WTC11 (cell line): ENCODE results near the gene CXCR5.

Source experiments
- ATF1 ChIP-seq: sonication (generic); formaldehyde crosslinking; IDR thresholded peaks from 2 replicates; pipeline ENCODE4 v1.8.1; 2023; ENCODE audit warnings: mild to moderate bottlenecking, moderate library complexity, missing genetic modification reagents
- CREB1 ChIP-seq: sonication (generic); formaldehyde crosslinking; IDR thresholded peaks from 2 replicates; pipeline ENCODE4 v1.8.0; 2023; ENCODE audit warnings: mild to moderate bottlenecking, missing genetic modification reagents
- FOXJ3 ChIP-seq: sonication (generic); formaldehyde crosslinking; IDR thresholded peaks from 2 replicates; pipeline ENCODE4 v1.9.0; 2021; ENCODE audit warnings: missing genetic modification reagents, mild to moderate bottlenecking, borderline replicate concordance
- KAT7 ChIP-seq: sonication (generic); formaldehyde crosslinking; IDR thresholded peaks from 2 replicates; pipeline ENCODE4 v1.8.1; 2023; ENCODE audit warnings: missing genetic modification reagents, mild to moderate bottlenecking, borderline replicate concordance
- NFYB ChIP-seq: sonication (generic); formaldehyde crosslinking; conservative IDR thresholded peaks from 2 replicates; pipeline ENCODE4 v1.8.0; 2022; ENCODE audit warnings: low read depth, missing genetic modification reagents
- RELA ChIP-seq: sonication (generic); formaldehyde crosslinking; IDR thresholded peaks from 2 replicates; pipeline ENCODE4 v1.8.1; 2022; ENCODE audit warnings: missing genetic modification reagents, mild to moderate bottlenecking, borderline replicate concordance
- TCF7 ChIP-seq: sonication (generic); formaldehyde crosslinking; IDR thresholded peaks from 2 replicates; pipeline ENCODE4 v1.8.0; 2022; ENCODE audit warnings: mild to moderate bottlenecking, low read depth, missing genetic modification reagents, moderate library complexity
- ZNF121 ChIP-seq: sonication (generic); formaldehyde crosslinking; IDR thresholded peaks from 2 replicates; pipeline ENCODE4 v1.8.0; 2023; ENCODE audit warnings: missing genetic modification reagents
- ZNF138 ChIP-seq: sonication (generic); formaldehyde crosslinking; conservative IDR thresholded peaks from 2 replicates; pipeline ENCODE4 v1.8.1; 2022; ENCODE audit warnings: mild to moderate bottlenecking, moderate library complexity, missing genetic modification reagents
- TF ChIP-seq, protein P1 (sequence below): fragments of 250-450 bp; sonication (Bioruptor Pico); conservative IDR thresholded peaks from 2 replicates; pipeline ENCODE4 v1.9.0; 2021; ENCODE audit warnings: mild to moderate bottlenecking
- TF ChIP-seq, protein P2 (sequence below): sonication (generic); formaldehyde crosslinking; IDR thresholded peaks from 2 replicates; pipeline ENCODE4 v1.8.1; 2023; ENCODE audit warnings: mild to moderate bottlenecking, missing genetic modification reagents, moderate library complexity
- TF ChIP-seq, protein P3 (sequence below): fragments of 200-600 bp; IDR thresholded peaks from 2 replicates; pipeline ENCODE4 v1.8.0; 2022; ENCODE audit warnings: antibody characterized with exemption
- TF ChIP-seq, protein P4 (sequence below): sonication (generic); formaldehyde crosslinking; IDR thresholded peaks from 2 replicates; pipeline ENCODE4 v1.8.0; 2023; ENCODE audit warnings: missing genetic modification reagents
- TF ChIP-seq, protein P5 (sequence below): sonication (generic); formaldehyde crosslinking; IDR thresholded peaks from 2 replicates; pipeline ENCODE4 v1.8.0; 2023; ENCODE audit warnings: mild to moderate bottlenecking, missing genetic modification reagents

DNA sequence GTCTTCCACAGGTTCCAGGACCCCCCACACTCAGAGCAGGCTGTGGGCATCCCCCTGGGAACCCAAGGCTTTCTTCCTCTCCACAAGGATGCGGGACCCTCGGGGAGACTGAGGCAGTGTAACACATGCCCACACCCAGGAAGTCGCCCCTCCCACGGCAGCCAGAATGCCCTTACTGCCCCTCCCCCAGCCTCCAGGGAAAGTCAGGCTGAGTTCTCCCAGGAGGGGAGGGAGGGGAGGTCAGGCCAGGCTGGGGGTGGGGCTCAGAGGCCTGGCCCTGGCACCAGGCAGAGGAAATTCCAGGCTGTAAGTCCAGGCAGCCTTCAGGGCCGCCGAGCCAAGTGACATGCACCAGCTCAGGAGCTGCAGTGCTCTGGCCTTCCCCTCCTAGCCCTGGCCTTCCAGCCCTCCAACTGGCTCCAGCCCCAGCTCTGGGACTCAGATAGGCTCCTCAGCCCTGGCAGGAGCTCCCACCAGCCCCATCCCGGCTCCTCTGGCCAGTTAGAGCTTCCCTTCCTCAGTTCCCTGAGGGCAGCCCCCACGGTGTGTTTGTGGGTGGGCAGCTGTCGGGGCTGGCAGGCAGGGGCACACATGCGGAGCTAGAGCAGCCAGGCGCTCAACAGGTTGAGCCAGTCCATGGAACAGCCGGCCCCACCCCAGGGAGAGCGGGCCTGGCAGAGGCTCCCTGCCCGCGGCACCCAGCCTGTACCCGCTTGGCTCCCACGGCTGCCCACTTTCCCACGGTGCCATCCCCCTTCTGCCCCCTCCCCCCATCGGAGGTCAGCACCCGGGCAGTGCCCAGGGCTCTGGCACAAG lies 38.4 kb downstream of the CXCR5 start:
- TF ChIP-seq, protein P1, sequence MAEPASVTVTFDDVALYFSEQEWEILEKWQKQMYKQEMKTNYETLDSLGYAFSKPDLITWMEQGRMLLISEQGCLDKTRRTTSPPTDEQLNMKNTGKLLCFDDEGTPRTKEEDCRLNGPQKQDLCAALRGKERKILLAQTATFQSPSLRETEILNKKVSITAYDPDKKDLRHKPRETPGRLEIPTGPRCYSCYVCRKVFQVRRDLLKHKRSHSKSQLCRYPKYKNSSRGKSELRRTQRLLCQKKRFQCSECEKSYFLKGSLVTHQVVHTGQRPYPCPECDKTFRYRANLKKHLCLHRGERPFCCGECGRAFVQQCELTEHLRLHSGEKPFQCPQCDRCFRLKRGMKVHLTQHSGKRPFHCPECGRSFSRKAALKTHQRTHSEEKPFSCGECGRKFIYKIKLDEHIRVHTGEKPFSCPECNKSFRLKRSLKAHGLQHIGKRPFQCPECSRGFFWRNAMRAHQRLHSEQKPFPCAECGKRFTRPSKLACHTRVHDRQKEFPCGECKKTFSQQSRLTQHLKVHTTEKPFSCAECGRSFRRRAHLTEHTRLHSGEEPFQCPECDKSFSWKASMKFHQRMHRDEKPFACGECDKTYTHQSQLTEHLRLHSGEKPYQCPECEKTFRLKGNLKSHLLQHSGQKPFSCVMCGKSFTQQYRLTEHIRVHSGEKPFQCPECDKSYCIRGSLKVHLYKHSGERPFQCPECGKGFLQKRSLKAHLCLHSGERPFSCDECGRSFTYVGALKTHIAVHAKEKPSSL (CRISPR knock-in tag) = no peak
- TF ChIP-seq, protein P2, sequence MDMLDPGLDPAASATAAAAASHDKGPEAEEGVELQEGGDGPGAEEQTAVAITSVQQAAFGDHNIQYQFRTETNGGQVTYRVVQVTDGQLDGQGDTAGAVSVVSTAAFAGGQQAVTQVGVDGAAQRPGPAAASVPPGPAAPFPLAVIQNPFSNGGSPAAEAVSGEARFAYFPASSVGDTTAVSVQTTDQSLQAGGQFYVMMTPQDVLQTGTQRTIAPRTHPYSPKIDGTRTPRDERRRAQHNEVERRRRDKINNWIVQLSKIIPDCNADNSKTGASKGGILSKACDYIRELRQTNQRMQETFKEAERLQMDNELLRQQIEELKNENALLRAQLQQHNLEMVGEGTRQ (CRISPR knock-in tag) = no peak
- TF ChIP-seq KAT7 (CRISPR knock-in tag) (no peak), CREB1 (no peak), NFYB (CRISPR knock-in tag) (no peak), RELA (CRISPR knock-in tag) (no peak), ZNF121 (CRISPR knock-in tag) (no peak), FOXJ3 (CRISPR knock-in tag) (no peak), ATF1 (CRISPR knock-in tag) (no peak), TCF7 (no peak), ZNF138 (CRISPR knock-in tag) (no peak)
- TF ChIP-seq, protein P3, sequence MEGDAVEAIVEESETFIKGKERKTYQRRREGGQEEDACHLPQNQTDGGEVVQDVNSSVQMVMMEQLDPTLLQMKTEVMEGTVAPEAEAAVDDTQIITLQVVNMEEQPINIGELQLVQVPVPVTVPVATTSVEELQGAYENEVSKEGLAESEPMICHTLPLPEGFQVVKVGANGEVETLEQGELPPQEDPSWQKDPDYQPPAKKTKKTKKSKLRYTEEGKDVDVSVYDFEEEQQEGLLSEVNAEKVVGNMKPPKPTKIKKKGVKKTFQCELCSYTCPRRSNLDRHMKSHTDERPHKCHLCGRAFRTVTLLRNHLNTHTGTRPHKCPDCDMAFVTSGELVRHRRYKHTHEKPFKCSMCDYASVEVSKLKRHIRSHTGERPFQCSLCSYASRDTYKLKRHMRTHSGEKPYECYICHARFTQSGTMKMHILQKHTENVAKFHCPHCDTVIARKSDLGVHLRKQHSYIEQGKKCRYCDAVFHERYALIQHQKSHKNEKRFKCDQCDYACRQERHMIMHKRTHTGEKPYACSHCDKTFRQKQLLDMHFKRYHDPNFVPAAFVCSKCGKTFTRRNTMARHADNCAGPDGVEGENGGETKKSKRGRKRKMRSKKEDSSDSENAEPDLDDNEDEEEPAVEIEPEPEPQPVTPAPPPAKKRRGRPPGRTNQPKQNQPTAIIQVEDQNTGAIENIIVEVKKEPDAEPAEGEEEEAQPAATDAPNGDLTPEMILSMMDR = no peak
- TF ChIP-seq, protein P4, sequence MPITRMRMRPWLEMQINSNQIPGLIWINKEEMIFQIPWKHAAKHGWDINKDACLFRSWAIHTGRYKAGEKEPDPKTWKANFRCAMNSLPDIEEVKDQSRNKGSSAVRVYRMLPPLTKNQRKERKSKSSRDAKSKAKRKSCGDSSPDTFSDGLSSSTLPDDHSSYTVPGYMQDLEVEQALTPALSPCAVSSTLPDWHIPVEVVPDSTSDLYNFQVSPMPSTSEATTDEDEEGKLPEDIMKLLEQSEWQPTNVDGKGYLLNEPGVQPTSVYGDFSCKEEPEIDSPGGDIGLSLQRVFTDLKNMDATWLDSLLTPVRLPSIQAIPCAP = no peak
- TF ChIP-seq, protein P5, sequence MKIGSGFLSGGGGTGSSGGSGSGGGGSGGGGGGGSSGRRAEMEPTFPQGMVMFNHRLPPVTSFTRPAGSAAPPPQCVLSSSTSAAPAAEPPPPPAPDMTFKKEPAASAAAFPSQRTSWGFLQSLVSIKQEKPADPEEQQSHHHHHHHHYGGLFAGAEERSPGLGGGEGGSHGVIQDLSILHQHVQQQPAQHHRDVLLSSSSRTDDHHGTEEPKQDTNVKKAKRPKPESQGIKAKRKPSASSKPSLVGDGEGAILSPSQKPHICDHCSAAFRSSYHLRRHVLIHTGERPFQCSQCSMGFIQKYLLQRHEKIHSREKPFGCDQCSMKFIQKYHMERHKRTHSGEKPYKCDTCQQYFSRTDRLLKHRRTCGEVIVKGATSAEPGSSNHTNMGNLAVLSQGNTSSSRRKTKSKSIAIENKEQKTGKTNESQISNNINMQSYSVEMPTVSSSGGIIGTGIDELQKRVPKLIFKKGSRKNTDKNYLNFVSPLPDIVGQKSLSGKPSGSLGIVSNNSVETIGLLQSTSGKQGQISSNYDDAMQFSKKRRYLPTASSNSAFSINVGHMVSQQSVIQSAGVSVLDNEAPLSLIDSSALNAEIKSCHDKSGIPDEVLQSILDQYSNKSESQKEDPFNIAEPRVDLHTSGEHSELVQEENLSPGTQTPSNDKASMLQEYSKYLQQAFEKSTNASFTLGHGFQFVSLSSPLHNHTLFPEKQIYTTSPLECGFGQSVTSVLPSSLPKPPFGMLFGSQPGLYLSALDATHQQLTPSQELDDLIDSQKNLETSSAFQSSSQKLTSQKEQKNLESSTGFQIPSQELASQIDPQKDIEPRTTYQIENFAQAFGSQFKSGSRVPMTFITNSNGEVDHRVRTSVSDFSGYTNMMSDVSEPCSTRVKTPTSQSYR = peak; percentile 94
